Hematopoietic multipotent progenitor cell (in vitro differentiated cells): ENCODE results near the gene PANX1. TPM values are rescaled to one million over a fixed set of nuclear protein-coding genes. Genes with fewer than 3 reads are reported as not detected.
"Not testable (repeated sequence)": the region's sequence is repeated elsewhere in the genome, so short reads cannot be mapped to it uniquely, and the experiment has no call there.

ENCODE experiments used
- DNase-seq, 3 donors: peaks; one replicate each; pipeline ENCODE4 v3.0.0-alpha.2; 2011 to 2015; ENCODE audit warnings: low read depth in 2 of 3, low spot score in 2 of 3
- total RNA-seq: library from RNA; depleted of rRNA; stranded (reverse); fragments of >200 nt; gene quantifications from one replicate; pipeline ENCODE4 v1.2.3, GENCODE V29; 2012

The PANX1 gene
- total RNA-seq, 1 donor, result 13.2 TPM

GRCh38 chr11:94149431-94150017 lies 20.9 kb downstream of the PANX1 start:
- no peak for DNase-seq

GRCh38 chr11:94150056-94150455 lies 21.4 kb downstream of the PANX1 start:
- no peak for DNase-seq

DNA sequence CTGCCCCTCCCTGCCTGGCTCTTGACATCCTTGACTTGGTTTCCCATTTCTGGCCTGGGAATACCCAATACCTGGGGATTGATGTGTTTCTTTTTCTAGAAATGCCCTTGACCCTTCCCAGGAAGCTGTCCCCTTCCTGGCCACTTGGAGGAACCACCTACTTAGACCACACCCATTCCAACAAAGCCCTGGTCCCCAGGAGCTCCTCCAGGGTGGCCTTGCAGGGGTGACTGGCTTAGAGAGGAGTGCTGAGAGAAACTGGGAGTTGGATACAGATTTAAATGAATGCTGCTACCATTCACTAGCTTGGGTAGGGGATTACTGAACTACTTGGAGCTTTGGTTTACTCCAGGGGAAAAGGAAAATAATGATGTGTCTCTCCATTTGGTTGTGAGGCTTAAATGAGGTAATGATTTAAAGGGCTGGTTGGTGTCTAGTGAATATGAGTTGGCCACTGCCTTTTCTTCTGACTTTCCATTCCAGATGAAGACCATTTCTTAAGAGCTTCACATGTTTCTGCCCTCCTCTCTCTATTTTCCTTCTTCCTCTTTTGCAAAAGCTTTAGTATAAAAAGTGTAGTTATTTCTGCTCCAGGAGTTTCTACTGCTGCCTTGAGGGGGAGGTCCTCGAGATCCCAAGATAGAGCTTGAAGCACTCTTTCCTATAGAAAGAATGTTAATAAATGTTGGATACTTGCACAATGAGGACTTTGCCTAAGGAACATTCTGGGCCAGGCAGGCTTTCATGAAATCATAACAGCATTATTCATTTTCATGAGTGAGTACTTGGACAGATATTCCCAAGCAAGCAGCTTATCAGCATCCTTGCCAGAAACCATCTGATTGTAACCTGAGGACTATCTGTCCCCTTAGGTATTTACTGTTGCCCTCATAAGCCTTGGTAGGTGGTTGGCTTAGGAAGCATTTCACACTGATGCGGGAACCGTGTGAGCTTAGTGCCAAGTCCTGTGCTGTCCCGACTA lies 22.4 kb downstream of the PANX1 start:
- DNase-seq, result no peak

DNA sequence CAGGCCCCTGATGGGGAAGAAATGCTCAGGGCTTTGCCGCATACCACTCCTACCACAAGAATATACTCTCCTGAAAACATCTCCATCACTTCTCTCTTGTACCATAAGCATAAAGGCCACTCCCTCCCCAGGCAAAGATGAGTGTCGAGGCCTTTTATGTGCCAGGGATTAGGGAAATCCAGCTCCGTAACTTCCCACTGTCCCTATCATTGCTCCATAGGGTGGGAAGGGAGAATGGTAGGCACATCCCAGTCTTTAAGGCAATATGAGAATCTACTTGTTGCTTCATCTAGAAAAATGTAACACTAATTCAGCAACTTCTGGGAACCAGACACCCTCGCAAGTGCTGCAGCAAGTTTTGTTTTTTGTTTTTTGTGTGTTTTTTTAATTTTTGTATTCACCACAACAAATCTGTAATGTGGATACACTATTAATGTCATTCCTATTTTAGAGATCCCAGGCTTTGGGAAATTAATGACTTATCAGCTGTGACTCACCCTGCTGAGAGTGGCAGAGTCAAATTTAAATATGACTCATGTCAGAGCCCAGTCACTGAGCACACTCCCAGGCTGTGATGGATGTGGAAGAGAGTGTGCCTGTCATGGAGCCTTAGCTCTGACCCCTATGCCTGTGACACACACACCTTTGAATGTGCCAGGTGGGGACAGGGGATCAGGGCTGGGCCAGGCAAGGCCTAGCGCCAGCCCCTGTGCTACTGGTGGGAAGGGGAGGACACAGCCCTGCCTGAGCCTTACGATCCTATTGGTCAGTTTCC lies 23.4 kb downstream of the PANX1 start:
- peak in 1 of 3 donors; percentile 22 for DNase-seq

DNA sequence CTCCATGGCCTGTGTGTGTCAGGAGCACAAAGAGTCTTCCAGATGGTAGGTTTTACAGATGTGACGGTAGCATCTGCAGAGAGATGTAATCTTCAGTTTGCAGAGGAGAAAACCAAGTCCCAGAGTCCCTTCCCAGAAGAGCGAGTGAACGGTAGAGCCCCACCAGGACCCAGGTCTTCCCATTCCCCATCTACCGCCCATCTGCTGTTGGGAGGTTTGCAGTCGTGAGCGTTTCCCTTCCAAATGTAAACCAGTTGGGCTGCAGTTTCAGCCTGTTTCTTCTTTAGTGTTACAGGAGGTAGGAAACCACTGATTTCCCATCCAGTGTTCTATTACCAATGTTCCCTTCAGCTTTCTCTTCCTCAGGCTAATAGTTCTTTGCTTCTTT lies 24.0 kb downstream of the PANX1 start:
- DNase-seq, result no peak

DNA sequence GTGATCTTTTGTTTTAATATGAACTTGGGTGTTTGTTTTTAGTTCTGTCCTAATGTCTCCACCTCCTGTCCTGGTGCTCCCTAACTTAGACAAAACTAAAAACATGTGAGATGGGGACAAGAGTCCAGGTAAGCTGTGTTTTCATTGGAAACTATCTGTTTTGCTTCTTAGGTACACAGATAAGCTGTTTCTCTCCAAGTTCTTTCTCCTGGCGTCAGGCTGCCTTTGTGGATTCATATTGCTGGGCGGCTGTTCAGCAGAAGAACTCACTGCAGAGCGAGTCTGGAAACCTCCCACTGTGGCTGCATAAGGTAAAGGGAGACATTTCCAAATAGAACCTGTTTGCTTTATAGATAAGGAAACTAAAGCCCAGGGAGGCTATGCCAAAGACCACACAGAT lies 24.7 kb downstream of the PANX1 start:
- DNase-seq, result no peak

- DNase-seq, result no peak
These were observed 25.6 kb downstream of the PANX1 start for GRCh38 chr11:94154095-94154856.

- not testable (repeated sequence) for DNase-seq
These were observed 28.7 kb downstream of the PANX1 start for GRCh38 chr11:94157339-94157738.

DNA sequence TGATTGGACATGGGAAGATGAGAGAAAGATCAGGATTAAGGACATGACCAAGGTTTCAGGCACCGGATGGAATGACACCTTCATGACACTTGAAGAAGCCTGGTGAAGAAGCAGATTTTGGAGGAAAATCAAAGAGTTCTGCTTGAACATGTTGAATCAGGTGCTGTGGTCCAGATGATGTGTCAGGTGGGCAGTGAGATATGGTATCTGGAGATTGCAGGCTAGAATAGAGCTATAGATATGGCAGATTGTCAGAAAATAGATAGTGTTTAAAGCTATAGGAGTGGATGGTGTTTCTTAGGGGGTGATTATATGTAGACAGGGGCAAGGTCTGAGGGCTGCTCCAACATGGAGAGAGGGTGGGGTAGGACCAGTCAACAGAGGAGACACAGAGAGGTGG lies 40.2 kb downstream of the PANX1 start:
- DNase-seq, result no peak

GRCh38 chr11:94169516-94169915 lies 40.9 kb downstream of the PANX1 start:
- no peak for DNase-seq

GRCh38 chr11:94169930-94170545 lies 41.4 kb downstream of the PANX1 start:
- no peak for DNase-seq

DNA sequence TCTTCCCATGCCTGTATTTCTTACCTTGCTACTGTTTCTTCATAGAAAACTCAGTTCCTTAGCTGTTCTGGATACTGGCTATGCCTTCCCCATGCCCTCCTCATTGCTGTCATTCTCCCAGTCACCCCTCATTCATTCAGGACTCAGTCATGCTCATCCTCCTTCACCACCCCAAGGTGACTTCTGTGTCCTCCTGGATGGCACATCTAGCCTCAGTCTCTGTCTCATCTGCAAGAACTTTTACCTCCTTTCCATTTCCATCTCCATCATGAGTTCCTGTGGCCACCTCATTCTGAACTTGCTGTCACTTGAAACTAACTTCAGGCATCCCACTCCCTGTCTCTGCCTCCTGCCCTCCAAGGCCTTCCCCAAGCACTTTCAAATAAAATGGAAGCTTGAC lies 42.3 kb downstream of the PANX1 start:
- no peak for DNase-seq

DNA sequence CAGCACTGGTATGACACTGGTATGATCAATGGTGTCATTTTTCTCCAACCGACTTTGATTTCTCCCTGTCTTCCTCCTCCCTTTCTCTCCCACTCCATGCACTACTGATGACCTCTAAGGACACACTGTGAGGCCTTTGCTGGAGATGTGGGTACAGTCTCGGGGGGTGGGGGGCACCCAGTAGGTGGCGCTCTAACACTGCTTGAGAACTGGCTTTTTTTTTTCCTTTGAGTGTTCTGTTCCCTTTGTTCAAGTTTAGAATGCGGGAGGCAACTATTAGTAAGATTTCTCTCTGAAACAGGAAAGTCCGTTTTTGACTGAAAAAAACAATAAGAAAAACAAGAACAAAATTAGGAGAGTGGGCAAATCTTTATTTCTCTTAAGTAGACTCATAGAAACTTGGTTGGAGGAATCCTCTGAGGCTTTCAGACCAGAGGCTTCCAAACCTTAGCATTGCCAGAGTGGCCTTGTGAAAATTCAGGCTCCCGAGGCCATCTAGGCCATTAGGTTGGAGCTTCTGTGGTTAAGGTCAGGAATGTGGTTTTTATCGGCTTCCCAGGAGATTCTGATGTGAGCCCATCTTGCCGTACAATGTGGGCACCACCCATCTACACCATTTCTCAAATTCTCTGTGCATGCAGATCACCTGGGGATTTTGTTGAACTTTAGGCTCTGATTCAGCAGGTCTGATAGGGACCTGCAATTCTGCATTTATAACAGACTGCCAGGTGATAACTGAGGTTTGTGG lies 43.2 kb downstream of the PANX1 start:
- peak in 2 of 3 donors; percentile 27 to 58 for DNase-seq

DNA sequence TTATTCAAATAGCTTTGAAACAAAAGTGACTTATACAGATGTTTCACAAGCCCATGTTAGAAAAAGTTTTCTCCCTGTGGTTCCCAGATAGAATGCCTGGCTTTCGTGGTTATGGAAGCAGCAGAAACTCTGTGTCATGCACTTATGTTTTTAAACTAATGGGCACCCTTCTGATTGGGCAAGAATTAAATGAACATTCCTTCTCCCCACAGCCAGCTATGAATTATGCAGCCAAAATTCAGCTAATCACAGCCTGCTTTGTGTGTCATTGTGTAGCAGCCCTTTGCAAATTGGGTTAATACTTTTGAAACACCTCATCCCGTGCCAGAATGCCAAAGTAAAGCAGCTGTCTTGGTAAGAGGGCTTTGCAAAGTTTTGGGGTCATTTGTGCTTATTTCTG lies 46.9 kb downstream of the PANX1 start:
- DNase-seq, result no peak

DNA sequence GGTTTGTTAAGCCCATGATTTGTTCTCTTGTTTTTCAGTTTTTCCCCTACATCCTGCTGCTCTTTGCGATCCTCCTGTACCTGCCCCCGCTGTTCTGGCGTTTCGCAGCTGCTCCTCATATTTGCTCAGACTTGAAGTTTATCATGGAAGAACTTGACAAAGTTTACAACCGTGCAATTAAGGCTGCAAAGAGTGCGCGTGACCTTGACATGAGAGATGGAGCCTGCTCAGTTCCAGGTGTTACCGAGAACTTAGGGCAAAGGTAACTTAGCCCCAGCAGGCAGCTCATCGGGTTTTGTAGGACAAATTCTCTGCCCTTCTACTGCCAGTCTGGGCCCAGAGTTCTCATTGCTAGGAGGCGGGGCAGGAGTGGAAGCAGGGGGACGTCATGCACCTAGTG lies 49.7 kb downstream of the PANX1 start:
- DNase-seq, result no peak

- DNase-seq, result no peak
These were observed 51.1 kb downstream of the PANX1 start for GRCh38 chr11:94179696-94180095.

DNA sequence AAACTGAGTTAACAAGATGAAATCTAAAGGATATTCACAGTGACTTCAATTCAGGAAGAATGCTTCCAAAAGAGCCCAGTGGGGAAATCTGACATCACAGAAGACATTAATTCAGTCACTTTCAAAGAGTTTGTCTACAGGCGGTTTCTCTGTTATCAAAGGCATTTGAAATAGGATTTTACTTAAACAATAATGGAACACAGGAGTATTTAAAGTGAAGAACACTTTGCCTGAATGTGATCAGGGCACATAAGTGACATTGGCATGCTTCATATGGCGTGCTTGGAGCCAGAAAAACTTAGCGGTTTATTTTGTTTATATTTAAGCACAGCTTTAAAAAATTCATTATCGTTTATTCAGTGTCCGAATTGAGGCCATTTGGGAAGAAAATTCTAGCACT lies 52.9 kb downstream of the PANX1 start:
- no peak for DNase-seq

DNA sequence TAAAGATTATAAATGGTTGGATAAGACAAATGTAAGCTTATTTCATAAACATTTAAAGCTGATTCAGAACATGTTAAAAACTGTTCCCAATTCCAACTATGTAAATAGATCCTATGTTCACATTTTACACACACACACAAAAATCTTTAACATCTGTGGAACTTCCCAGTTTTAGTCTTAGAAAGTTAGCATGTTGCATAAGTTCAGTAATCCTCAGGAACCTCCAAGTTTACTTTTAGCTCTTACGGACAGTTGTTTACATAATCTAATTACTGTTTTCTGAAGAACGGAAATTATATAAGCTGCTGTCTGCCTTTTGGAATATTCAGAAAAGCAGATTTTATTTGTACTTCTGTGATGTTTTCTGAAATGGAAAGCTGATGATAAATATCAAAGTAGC lies 53.3 kb downstream of the PANX1 start:
- DNase-seq, result no peak

DNA sequence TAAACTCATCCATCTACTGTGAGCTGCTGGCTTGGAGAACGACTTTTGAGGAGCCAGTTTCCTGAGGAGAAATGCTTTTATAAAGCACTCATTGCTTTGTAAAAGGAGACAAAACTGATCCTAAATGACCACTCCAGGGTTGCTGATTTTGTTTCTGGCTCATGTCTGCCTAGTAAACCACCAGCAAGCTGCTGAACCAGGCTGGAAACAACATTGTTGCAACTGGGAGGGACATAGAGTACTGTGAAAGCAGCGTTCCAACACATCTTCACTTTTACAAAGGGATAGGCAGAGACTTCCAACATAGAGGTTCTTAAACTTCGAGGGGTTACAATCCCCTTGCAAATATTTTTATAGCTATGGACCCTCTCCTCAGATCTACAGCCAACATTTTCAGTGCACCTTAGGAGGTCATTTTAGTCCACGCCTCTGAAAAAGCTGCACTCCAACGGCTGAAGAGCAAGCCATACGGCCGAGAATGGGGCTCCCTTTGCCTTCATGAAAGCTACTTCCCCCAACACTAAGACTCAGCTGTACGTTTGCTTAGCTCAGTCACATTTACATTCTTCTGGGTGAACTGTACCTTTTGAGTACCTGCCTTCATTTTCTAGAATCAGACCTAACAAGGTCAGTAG lies 54.7 kb downstream of the PANX1 start:
- no peak for DNase-seq
